Hepatocyte (in vitro differentiated cells): Measurements from ENCODE around the gene FBXL2. TPM values are rescaled to one million over a fixed set of nuclear protein-coding genes. Genes with fewer than 3 reads are reported as not detected.

Experiments
- DNase-seq: peaks from one replicate; pipeline ENCODE4 v3.0.0-alpha.2; 2016; ENCODE audit warnings: low spot score
- H2AFZ ChIP-seq: fragments of 200-600 bp; sonication (generic); 2 replicates; pipeline ENCODE4 v1.6.0; 2016; ENCODE audit warnings: antibody characterized with exemption, mild to moderate bottlenecking
- H3K27ac ChIP-seq: fragments of 200-600 bp; sonication (generic); 2 replicates; pipeline ENCODE4 v1.5.1; 2016; ENCODE audit warnings: mild to moderate bottlenecking
- H3K27me3 ChIP-seq: fragments of 200-600 bp; sonication (generic); 2 replicates; pipeline ENCODE4 v1.6.1; 2016
- H3K36me3 ChIP-seq: fragments of 200-600 bp; sonication (generic); replicated peaks from 2 replicates; pipeline ENCODE4 v1.5.1; 2016; ENCODE audit warnings: low read depth; ENCODE audit not compliant: insufficient read depth
- H3K4me1 ChIP-seq: fragments of 200-600 bp; sonication (generic); 2 replicates; pipeline ENCODE4 v1.5.1; 2016; ENCODE audit warnings: mild to moderate bottlenecking, moderate library complexity; ENCODE audit not compliant: insufficient read depth
- H3K4me2 ChIP-seq: fragments of 200-600 bp; sonication (generic); 2 replicates; pipeline ENCODE4 v1.6.0; 2016
- H3K4me3 ChIP-seq: fragments of 200-600 bp; sonication (generic); 2 replicates; pipeline ENCODE4 v1.5.1; 2016; ENCODE audit warnings: mild to moderate bottlenecking
- H3K79me2 ChIP-seq: fragments of 200-600 bp; sonication (generic); 2 replicates; pipeline ENCODE4 v1.6.0; 2017; ENCODE audit warnings: mild to moderate bottlenecking
- H3K9me2 ChIP-seq: fragments of 200-600 bp; sonication (generic); replicated peaks from 2 replicates; pipeline ENCODE4 v1.6.0; 2017; ENCODE audit warnings: mild to moderate bottlenecking; ENCODE audit not compliant: insufficient read depth
- H3K9me3 ChIP-seq: fragments of 200-600 bp; sonication (generic); 2 replicates; pipeline ENCODE4 v1.5.1; 2016; ENCODE audit warnings: low read depth, mild to moderate bottlenecking
- H4K20me1 ChIP-seq: fragments of 200-600 bp; sonication (generic); 2 replicates; pipeline ENCODE4 v1.6.0; 2016; ENCODE audit warnings: mild to moderate bottlenecking; ENCODE audit not compliant: insufficient read depth, poor library complexity, severe bottlenecking
- EZH2 ChIP-seq: fragments of 200-600 bp; sonication (generic); IDR thresholded peaks from 2 replicates; pipeline ENCODE4 v1.6.1; 2016; ENCODE audit warnings: antibody characterized with exemption, mild to moderate bottlenecking, borderline replicate concordance
- EZH2phosphoT487 ChIP-seq: fragments of 200-600 bp; sonication (generic); IDR thresholded peaks from one replicate; pipeline ENCODE4 v1.6.1; 2018; ENCODE audit warnings: antibody characterized with exemption, mild to moderate bottlenecking, low read depth, moderate library complexity; ENCODE audit not compliant: unreplicated experiment, severe bottlenecking
- WGBS: methylation state at CpG from one replicate; pipeline ENCODE4 v1.1.6; 2016; ENCODE audit warnings: low lambda C conversion rate; ENCODE audit errors: missing lambda C conversion rate; 5-methylcytosine and 5-hydroxymethylcytosine counted together
- polyA plus RNA-seq: library from polyadenylated mRNA; unstranded; fragments of >200 nt; fragmentation: Nextera tagmentation; extraction: Ambion mirVana; gene quantifications from 2 replicates; pipeline ENCODE4 v1.2.1, GENCODE V29; 2016
- total RNA-seq: library from RNA; depleted of rRNA; stranded (reverse); fragments of >200 nt; gene quantifications from 2 replicates; pipeline ENCODE4 v1.2.3, GENCODE V29; 2014
- TF ChIP-seq, protein P1 (sequence below): fragments of 200-600 bp; sonication (generic); IDR thresholded peaks from 2 replicates; pipeline ENCODE4 v1.5.1; 2016; ENCODE audit warnings: antibody characterized with exemption, mild to moderate bottlenecking; ENCODE audit not compliant: poor library complexity

The FBXL2 gene
- total and polyA plus RNA-seq, 2 experiments from 2014 or later, result 15.6 to 15.7 TPM

DNA sequence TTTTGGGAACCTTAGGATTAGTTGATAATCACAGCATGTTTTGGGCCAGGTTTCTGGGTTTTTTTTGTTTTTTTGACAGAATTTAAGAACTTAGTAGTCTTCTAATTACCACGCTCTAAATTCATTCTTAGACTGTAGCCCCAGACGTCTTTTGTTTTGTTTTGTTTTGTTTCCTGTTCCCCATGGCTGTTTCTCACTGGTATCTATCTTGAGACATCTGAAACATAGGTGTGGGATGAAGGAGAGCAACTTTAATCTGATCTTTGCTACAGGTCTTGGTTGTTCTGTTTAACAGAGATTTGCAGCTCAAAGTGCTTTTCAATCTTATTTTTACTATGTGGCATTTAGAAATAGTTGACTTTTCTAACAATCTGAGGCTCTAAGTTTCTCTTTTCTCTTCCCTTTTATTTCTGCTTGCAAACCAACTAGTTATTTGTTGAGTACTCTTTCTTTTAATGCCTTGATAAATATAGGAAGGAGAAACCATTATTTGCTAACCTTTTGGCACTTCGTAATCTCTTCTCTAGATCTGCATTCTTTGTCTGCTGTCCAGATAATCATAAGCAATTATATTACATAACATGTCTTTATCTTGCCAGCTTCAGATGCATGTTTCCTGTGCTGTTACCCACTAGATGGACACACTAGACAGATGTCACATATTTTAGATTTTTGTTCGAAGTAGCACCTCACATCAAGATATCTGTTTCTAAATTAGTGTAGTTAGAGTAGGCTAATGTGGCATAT is 40.9 kb downstream of the FBXL2 start:
- no peaks in the 10 kb centered on the region for H3K9me2 ChIP-seq
- no peaks in the 10 kb centered on the region for H3K4me1 ChIP-seq
- no peak overlapping the region for H3K4me2 ChIP-seq
- no peak overlapping the region for H2AFZ ChIP-seq
- H3K4me3 ChIP-seq, result no peak overlapping the region
- no peak overlapping the region for H3K27ac ChIP-seq
- no peaks in the 10 kb centered on the region for H3K9me3 ChIP-seq
- no peaks in the 10 kb centered on the region for H4K20me1 ChIP-seq
- no peaks in the 10 kb centered on the region for H3K27me3 ChIP-seq
- H3K36me3 ChIP-seq, result no peaks in the 10 kb centered on the region
- DNase-seq, result no peak
- H3K79me2 ChIP-seq, result no peaks in the 10 kb centered on the region
- WGBS, result 64% methylated on average over 4 of the region's 4 CpGs
- TF ChIP-seq, protein P1, sequence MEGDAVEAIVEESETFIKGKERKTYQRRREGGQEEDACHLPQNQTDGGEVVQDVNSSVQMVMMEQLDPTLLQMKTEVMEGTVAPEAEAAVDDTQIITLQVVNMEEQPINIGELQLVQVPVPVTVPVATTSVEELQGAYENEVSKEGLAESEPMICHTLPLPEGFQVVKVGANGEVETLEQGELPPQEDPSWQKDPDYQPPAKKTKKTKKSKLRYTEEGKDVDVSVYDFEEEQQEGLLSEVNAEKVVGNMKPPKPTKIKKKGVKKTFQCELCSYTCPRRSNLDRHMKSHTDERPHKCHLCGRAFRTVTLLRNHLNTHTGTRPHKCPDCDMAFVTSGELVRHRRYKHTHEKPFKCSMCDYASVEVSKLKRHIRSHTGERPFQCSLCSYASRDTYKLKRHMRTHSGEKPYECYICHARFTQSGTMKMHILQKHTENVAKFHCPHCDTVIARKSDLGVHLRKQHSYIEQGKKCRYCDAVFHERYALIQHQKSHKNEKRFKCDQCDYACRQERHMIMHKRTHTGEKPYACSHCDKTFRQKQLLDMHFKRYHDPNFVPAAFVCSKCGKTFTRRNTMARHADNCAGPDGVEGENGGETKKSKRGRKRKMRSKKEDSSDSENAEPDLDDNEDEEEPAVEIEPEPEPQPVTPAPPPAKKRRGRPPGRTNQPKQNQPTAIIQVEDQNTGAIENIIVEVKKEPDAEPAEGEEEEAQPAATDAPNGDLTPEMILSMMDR, result no peak
- TF ChIP-seq EZH2 (no peak), EZH2phosphoT487 (no peak)

DNA sequence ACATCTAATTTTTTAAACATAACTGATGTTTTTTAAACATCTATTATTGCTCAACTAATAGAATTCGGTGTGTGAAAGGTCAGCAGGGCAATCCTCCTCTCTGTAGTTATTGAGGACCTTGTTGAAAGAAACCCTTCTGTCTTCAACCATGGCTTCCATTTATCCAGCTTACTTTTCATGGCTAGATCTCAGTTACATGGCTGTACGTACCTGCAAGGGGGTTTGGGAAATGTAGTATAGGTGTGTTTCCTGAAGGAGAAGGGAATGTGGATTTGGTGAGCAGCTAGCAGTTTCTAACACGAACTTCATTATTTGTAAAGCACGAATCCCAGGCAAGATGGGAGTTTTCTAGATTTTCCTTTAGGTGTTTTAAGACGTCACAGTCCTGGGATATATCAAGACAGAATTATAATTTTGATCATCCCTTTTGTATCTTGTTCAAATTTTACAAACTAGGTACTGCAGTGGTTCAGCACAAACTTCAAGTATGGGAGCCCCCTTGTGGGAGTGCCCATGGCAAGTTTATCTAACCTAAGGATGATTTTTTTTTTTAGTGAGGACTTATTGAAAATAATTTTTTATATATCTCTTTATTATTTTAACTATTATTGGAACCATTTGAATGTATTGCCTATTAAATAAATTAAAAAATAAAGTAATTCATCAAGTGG is 41.6 kb downstream of the FBXL2 start:
- Histone ChIP-seq H2AFZ (no peak overlapping the region), H3K4me2 (no peak overlapping the region), H3K79me2 (no peaks in the 10 kb centered on the region), H4K20me1 (no peaks in the 10 kb centered on the region), H3K27ac (no peak overlapping the region), H3K27me3 (no peaks in the 10 kb centered on the region), H3K9me2 (no peaks in the 10 kb centered on the region), H3K4me1 (no peaks in the 10 kb centered on the region), H3K9me3 (no peaks in the 10 kb centered on the region), H3K4me3 (no peak overlapping the region), H3K36me3 (no peaks in the 10 kb centered on the region)
- DNase-seq, result no peak
- 73% methylated on average over 5 of the region's 5 CpGs for WGBS
- no peak for TF ChIP-seq EZH2phosphoT487
- TF ChIP-seq, protein P1, result peak; percentile 23

- Histone ChIP-seq H3K4me3 (no peak overlapping the region), H3K4me1 (no peaks in the 10 kb centered on the region), H2AFZ (no peak overlapping the region), H4K20me1 (no peaks in the 10 kb centered on the region), H3K9me2 (no peaks in the 10 kb centered on the region), H3K27me3 (no peaks in the 10 kb centered on the region), H3K9me3 (no peaks in the 10 kb centered on the region), H3K79me2 (no peaks in the 10 kb centered on the region), H3K36me3 (no peaks in the 10 kb centered on the region), H3K27ac (no peak overlapping the region), H3K4me2 (no peak overlapping the region)
- TF ChIP-seq, protein P1, result no peak
- TF ChIP-seq EZH2phosphoT487 (no peak), EZH2 (no peak)
- DNase-seq, result no peak
- WGBS, result 100% methylated on average over 1 of the region's 1 CpG
Measured at GRCh38 chr3:33322412-33322811, 45.2 kb downstream of the FBXL2 start.
